HG03354 (cell line): ENCODE data around the gene RPS10.
"Not testable (repeated sequence)": the region's sequence is repeated elsewhere in the genome, so short reads cannot be mapped to it uniquely, and the experiment has no call there.

Experiments
- ATAC-seq: cut with Tn5 transposase; IDR thresholded peaks from one replicate; pipeline ENCODE4 v1.9.1; 2021; ENCODE audit warnings: mild to moderate bottlenecking; ENCODE audit not compliant: unreplicated experiment, poor library complexity, severe bottlenecking

The RPS10 gene

DNA sequence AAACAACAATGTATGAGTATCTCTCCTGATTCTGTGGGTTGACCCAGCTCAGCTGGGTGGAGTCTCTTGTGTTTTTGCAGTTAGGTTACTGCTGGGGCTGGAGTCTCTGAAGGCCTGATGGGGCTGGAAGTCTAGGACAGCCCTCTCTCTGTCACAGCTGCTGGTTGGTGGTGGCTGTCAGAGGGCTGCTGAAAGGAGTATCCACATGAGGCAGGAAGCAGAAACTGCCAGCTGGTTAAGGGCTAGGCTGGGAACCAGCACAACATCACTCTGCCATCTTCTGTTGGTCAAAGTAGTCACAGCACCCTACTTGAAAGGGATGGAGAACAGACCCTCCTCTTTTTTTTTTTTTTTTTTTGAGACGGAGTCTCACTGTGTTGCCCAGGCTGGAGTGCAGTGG, 30.0 kb upstream of the RPS10 start:
- no peak for ATAC-seq

DNA sequence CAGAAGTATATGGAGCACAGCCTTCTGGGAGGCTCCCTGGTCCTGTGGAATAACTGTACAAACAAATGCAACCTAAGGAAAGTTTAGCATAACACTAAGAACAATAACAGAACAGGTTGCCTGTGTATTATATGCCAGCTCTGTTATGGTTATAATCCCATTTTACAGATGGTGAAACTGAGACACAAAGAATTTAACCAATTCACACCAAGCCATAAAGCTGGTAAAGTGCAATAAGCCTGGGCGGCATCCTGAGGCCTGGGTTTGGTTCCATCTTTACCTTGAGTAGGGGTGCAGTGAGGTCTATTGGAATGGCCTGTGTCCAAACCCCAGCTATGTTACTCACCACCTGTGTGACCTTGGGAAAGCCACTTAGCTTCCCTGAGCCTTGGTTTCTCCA, 25.3 kb upstream of the RPS10 start:
- ATAC-seq = no peak

DNA sequence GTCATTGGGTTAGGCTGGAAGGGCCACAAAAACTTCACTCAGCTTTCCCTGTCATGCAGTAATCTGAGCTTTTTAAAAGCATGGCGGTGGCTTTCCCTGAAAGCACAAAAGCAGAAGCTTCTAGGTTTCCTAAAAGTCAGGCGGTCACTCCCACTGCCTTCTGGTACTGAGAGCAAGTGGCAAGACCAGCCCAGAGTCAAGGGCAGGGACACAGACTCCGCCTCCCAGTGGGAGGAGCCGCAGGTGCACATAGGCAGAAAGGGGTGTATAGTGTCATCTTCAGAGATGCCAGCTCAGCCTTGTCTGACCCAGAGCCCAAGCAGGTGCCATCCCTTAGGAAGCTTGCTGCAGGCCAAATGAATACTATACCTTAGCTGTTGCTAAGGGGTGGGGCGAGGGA, 22.0 kb upstream of the RPS10 start:
- no peak for ATAC-seq

DNA sequence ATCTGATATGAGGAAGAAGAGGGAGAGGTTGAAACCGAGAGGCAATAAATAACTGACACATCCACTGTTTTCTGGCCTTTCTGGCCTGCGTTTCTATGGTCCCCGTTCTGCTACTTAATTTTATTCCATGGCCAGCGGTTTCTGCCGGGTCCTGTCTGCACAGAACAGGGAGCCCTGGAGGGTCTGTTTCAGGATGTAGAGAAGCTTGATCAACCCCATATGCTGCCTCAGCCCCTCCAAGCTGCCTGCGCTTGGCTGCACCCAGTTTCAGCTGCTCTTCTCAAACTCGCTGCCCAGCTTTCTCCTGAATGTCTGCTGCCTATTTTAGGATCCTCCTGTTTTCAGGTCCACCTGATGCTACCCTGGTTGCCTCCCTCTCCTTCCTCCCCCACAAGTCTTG, 21.5 kb upstream of the RPS10 start:
- ATAC-seq = no peak

DNA sequence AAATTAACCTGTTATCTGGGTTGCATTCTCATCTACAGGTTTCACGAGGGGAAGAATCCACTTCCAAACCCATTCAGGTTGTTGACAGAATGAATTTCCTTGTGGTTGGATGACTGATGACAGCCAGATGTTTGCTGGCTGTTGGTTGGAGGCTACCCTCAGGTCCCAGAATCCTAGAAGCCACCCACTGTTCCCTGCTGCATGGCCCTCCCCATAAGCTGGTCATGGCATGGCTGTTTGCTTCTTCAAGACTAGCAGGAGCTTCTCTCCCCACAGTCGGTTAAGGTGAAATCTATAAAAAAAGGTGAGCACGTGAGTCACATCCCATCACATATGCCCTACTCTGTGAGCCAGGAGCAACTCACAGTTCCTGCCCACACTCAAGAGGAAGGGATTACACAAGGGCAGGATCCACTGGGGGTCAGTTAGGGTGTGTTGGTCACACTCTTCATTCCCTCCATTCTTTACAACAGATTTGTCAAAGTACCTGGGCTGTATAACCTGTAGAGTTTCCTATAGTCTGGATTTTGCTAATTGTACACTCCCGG, 19.5 kb upstream of the RPS10 start:
- ATAC-seq = no peak

DNA sequence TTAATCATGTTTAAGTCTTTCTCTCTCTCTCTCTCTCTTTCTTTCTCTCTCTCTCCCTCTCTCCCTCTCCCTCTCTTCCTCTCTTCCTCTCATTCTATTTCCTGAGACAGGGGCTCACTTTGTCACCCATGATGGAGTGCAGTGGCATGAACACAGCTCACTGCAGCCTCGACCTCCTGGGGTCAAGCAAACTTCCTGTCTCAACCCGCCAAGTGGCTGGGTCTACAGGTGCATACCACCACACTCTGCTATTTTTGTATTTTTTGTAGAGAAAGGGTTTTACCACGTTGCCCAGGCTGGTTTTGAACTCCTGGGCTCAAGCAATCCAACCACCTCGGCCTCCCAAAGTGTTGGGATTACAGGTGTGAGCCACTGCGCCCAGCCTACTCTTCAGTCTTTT, 15.7 kb upstream of the RPS10 start:
- no peak for ATAC-seq

DNA sequence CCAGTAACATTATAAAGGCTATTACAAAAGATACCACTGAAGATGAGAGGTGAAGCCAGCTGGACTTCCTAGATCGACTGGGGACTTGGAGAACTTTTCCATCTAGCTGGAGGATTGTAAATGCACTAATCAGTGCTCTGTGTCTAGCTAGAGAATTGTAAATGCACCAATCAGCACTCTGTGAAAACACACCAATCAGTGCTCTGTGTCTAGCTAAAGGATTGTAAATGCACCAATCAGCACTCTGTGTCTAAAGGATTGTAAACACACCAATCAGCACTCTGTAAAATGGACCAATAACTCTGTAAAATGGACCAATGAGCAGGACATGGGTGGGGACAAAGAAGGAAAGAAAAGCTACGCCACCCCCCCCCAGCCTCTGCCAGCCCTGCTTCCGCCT, 13.6 kb upstream of the RPS10 start:
- ATAC-seq = no peak

DNA sequence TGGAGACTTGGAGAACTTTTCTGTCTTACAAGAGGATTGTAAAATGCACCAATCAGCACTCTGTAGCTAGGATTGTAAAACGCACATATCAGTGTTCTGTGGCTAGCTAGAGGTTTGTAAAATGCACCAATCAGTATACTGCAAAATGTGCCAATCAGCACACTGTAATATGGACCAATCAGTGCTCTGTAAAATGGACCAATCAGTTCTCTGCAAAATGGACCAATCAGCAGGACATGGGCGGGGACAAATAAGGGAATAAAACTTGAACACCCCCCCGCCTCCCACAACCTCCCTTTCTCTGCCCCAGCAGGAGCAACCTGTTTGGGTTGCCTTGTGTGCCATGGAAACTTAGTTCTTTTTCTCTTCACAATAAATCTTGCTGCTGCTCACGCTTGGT, 12.8 kb upstream of the RPS10 start:
- no peak for ATAC-seq

DNA sequence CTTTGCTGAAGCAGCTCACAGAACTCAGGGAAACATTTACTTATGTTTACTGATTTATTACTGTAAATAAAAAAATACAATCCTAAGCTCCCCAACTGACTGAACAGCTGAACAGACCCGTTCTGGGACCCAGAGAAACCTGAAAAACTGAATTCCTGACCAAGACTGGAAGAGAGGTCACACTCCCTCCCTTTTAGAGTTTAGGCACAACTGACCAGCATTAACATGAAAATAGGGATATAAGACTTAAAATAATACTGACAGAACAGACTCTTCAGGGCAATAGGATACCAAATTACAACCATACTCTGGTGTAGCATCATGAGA, 11.7 kb upstream of the RPS10 start:
- no peak for ATAC-seq

DNA sequence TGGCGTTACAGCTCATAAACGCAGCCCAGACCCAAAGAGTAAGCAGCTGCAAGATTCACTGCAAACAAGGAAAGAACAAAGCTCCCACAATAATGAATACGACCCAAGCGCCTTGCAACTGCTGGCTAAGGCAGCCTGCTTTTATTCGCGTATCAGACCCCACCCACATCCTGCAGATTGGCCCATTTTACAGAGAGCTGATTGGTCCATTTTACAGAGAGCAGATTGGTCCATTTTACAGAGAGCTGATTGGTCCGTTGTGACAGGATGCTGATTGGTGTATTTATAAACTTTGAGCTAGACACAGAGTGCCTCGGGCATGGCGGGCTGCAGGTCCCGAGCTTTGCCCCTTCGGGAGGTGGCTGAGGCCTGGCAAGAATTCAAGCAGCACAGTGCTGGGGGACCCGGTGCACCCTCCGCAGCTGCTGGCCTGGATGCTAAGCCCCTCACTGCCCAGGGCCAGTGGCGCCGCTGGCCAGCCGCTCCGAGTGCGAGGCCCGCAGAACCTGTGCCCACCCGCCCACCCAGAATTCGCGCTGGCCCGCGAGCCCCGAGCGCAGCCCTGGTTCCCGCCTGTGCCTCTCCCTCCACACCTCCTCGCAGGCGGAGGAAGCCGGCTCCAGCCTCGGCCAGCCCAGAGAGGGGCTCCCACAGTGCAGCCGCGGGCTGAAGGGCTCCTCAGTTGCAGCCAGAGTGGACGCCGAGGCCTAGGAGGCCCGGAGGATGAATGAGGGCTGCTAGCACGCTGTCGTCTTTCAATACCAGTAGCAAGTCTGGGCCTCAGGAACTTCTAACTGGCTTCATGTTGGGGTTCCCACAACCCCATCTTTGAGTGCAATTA, 11.2 kb upstream of the RPS10 start:
- no peak for ATAC-seq

DNA sequence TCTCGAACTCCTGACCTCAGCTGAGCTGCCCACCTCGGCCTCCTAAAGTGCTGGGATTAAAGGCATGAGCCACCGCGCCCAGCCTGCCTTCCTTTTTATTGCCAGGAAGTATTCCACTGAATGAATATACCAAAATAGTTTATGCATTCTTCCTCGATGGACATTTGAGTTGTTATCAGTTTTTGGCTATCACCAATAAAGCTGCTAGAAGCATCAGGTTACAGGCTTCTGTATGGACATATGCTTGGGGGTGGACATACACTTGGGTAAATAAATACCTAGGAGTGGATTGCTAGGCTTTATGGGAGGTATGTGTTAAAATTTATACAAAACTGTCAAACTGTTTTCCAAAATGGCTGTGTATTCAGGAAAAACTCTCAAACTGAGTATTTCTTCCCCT, 10.0 kb upstream of the RPS10 start:
- ATAC-seq = no peak

DNA sequence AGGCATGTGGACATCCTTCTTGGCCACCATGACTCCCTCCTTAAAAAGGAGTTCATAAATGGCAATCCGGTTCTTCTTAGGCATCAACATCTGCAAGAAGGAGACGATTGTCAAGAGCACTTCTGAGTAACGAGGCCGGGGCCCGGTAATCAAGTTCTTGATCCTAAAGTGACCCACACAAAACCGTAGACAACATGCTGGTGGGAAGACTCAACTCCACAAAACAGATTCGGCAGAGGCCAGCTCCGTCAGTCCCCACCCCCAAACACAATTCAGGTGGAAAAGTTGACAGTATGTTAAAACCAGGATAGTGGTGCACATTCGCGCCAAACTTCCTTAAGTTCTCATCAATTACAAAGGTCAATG, 754 bp downstream of the RPS10 start:
- ATAC-seq = no peak

DNA sequence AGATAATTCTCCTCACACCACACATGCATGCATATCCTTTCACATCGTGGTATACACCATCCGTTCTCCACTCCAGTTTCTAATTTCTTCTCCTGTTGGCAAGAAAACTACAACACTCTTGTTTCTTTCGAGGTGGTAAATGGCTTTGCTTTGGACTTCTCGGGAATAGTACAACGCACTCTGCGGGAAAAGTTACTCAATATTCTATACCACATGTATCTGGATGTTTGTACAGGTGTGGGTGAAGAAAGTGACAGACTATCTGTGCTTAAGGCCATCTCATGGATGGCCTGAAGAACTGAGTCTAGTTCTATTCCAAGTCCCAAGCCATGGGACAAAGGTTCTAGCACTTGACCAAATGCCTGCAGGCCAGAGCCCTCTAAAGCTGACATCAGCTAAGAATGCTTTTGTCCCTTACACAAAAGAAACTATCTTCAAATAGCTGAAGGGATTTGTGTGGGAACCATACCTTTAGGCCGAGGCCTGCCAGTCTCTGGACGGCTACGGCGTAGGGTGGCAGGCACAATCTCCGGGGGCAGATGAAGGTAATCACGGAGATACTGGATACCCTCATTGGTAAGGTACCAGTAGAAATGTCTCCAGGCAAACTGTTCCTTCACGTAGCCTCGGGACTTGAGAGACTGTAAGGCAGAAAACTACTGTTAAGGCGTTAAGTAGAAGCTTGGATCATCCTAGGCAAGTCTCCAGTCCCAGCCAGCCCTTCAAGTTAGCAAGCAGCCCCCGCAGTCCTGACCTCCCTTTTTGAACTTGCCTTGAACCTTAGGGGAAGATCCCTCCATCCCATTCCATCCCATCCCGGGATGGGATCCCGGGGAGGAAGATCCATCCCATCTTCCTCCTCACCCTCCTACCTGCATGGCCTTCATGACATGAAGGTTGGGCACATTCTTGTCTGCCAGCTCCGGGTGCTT, 1.4 kb downstream of the RPS10 start:
- no peak for ATAC-seq

DNA sequence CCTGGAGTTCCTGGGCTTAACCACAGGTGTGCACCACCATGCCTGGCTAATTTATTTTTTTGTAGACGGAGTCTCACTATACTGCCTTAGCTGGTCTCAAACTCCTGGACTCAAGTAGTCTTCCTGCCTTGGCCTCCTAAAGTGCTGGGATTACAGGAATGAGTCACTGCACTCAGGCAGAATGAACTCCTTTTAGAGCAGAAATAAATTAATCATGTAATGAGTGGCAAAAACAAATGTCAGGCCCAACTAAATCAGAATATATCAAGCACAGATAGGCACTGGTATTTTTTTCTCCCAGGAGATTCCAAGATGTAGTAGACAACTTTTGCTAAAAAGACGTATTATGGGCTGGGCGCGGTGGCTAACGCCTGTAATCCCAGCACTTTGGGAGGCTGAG, 2.6 kb downstream of the RPS10 start:
- ATAC-seq = no peak

DNA sequence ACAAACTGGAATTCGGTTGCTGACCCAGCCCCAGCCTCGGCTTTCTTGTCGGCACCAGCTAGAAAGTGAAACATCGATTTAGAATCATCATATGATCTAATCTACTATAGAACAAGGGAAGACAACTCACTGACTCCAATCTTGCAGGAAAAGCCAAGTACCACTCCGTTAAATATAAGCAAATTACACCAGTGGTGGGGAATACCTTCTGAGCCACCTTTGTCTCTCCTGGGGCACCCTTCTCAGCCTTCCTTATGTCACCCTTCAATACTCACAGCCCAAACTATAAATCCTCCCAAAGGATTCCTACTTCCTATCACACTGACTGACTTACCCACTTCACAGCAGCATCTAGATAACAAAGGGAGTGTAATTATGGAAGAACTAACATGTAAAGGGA, 7.5 kb downstream of the RPS10 start:
- no peak for ATAC-seq

DNA sequence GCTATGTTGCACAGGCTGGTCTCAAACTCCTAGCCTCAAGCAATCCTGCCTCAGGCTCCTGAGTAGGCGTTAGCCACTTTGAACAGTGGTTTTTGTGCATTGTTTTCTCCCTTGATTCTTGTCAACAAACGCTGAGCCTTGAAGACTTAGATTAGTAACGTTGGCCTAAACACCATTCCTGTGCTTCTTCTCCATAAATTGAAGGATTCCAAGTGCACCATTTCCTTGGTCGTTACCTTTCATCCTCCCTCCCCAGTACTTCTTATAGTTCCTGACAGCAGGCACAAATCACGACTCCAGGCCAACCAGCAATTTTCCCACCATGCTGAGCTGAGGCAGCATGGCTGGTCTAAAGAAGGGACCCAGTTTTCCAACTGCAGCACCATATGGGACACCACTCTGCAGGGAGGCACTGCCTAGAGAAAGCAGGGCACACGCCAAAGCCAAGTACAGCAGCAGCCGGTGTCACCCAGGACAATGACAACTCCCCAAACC, 8.9 kb downstream of the RPS10 start:
- ATAC-seq = no peak

DNA sequence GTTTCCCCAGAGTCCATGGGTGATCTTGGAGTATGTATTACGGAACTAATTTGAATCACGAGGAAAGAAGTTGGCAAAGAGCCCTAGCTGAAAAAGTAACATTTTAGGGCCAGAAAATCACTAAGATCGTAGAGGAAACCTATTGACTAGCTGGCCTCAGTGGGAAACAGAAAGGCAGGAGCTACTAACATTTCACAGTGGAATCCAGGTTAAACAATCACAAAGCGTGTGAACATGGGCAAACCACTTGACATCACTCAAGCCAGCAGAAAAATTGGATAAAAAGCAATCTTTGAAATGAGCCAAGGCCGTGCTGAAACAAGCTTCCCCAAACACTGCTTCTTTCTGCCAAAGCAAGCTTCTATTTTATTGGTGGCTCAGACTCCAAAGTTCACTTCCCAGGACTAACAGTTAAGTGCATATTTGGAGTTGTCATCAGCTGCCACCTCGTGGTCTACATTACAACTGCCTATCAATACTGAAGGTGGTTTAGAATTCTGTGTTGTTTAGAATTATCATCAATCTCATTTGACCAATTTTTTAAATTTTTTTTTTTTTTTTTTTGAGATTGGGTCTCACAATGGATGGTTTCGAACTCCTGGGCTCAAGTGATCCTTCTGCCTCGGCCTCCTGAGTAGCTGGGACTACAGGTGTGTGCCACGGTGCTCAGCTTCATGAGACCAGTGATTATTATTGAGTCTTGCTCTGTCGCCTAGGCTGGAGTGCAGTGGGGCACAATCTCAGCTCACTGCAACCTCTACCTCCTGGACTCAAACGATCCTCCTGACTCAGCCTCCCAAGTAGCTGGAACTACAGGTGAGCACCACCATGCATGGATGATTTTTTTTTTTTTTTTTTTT, 10.6 kb downstream of the RPS10 start:
- no peak for ATAC-seq

DNA sequence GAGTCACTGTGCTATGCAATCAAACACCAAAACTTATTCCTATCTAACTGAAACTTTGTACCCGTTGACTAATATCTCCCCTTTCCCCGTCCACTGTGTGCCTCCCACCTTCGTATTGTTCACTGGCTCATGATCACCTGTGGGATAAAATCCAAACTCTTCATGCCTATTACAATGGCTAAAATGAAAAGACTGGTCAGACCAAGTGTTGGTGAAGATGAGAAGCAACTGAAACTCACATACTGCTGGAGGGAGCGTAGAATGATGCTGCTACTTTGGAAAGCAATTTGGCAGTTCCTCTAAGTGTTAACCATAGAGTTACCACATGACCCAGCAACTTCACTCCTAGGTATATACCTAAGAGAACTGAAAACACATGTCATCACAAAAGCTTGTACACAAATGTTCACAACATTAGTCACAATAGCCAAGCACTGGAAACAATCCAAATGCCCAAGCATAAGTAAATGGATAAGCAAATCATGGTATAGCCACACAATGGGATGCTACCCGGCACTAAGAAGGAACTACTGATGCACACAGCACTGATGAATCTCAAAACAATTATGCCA, 13.1 kb downstream of the RPS10 start:
- ATAC-seq = no peak

DNA sequence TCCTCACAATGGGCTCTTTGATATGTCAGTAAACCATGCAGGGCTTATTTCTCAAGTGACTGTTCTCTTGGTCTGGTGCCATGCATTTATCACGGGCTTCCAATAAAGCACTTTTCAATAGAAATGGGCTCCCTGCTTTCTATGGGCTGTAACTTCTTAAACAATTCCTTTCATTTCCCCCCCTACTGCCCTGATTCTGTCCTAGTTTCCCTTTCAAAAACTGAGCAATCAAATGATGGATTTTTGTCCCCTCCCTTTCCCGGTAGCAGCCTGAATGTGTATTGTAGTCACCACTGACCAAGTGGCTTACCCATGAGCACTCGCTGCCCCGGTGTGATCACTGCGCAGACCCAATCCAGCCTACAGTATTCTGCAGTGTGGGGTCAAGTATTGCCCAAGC, 13.9 kb downstream of the RPS10 start:
- no peak for ATAC-seq

DNA sequence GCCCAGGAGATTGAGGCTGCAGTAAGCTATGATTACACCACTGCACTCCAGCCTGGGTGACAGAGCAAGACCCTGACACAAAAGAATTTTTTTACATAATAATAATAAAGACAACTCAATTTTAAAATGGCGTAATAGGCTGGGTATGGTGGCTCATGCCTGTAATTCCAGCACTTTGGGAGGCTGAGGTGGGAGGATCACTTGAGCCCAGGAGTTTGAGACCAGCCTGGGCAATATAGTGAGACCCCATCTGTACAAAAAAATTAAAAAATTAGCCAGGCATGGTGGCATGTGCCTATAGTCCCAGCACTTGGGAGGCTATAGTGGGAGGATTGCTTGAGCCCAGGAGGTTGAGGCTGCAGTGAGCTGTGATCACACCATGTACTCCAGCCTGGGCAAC, 18.0 kb downstream of the RPS10 start:
- ATAC-seq = not testable (repeated sequence)
